Gastrocnemius medialis (tissue), 4 donors: ENCODE data around the gene ABCB6. TPM values are rescaled to one million over a fixed set of nuclear protein-coding genes. Genes with fewer than 3 reads are reported as not detected.
A peak's percentile ranks its signal among the peaks of the same experiment; 100 is the strongest.

ENCODE experiments used
- ATAC-seq, 2 donors: fragments of 150-250 bp; one replicate each; pipeline ENCODE4 v1.9.1; 2016
- DNase-seq, 2 donors: peaks; one replicate each; pipeline ENCODE4 v3.0.0-alpha.2; 2019
- H3K27ac ChIP-seq, 4 donors: fragments of 200-600 bp; sonication (generic); 1 replicate in 1 of 4; 2 replicates in 3 of 4; pipeline ENCODE4 v1.5.1; 2016 to 2018; ENCODE audit warnings: mild to moderate bottlenecking in 2 of 4, moderate library complexity in 1 of 4
- H3K27me3 ChIP-seq, 3 donors: fragments of 200-600 bp; sonication (generic) in 2 of 3; 1 replicate in 1 of 3; 2 replicates in 2 of 3; pipeline versions ENCODE4 v1.5.1 to v1.6.0; 2016 to 2019; ENCODE audit warnings: mild to moderate bottlenecking in 1 of 3, moderate library complexity in 1 of 3
- H3K36me3 ChIP-seq, 2 donors: fragments of 200-600 bp; sonication (generic) in 1 of 2; one replicate each; pipeline ENCODE4 v1.5.1; 2017 to 2018
- H3K4me1 ChIP-seq, 2 donors: fragments of 200-600 bp; sonication (generic) in 1 of 2; one replicate each; pipeline ENCODE4 v1.5.1; 2016 to 2017; ENCODE audit warnings: mild to moderate bottlenecking in 2 of 2
- H3K4me3 ChIP-seq, 4 donors: fragments of 200-600 bp; sonication (generic) in 3 of 4; 1 replicate in 1 of 4; 2 replicates in 3 of 4; pipeline ENCODE4 v1.5.1; 2016 to 2019; ENCODE audit warnings: mild to moderate bottlenecking in 2 of 4
- H3K9me3 ChIP-seq, 3 donors: fragments of 200-600 bp; sonication (generic) in 2 of 3; 1 replicate in 1 of 3; 2 replicates in 2 of 3; pipeline ENCODE4 v1.5.1; 2016 to 2019
- CTCF ChIP-seq, 5 experiments: fragments of 450-650 bp in 3 of 5; fragments of 200-600 bp in 2 of 5; sonication (generic) in 2 of 5; IDR thresholded peaks in 4 of 5; conservative IDR thresholded peaks in 1 of 5; 1 replicate in 4 of 5; 2 replicates in 1 of 5; pipeline ENCODE4 v1.5.1; 2016 to 2019; ENCODE audit warnings: antibody characterized with exemption in 5 of 5, mild to moderate bottlenecking in 3 of 5, moderate library complexity in 3 of 5
- POLR2A ChIP-seq, 2 donors: fragments of 450-650 bp; IDR thresholded peaks; one replicate each; pipeline ENCODE4 v1.6.1; 2017; ENCODE audit warnings: antibody characterized with exemption in 2 of 2, mild to moderate bottlenecking in 2 of 2, moderate library complexity in 2 of 2
- in situ Hi-C, 4 donors: fragments of 200-750 bp; cut with MboI; loops; one replicate each; pipeline versions ENCODE4 v1.15.0 to v1.8.0; 2017; ENCODE audit warnings: low sequenced_read_pairs in 4 of 4
- intact Hi-C: fragments of 100-400 bp; cut with DNase I; formaldehyde crosslinking; loops from one replicate; pipeline ENCODE4 v1.15.1; 2023; ENCODE audit warnings: low total_unique reads
- total RNA-seq, 4 donors: library from RNA; depleted of rRNA; stranded (reverse); fragments of >200 nt; gene quantifications; one replicate each; pipeline versions ENCODE4 v1.1.0 to v1.2.3, GENCODE V29; 2016

The ABCB6 gene
- total RNA-seq, 4 donors from 2014 or later, result 15.0 to 45.8 (median 31.8) TPM

GRCh38 chr2:219221957-219222518 lies 3.3 kb upstream of the ABCB6 start:
- Histone ChIP-seq H3K27me3 (no peaks in the 10 kb centered on the region), H3K36me3 (peaks cover 9 to 71% of the 10 kb centered on the region in 2 donors), H3K4me1 (peaks cover 18 to 29% of the 10 kb centered on the region in 2 donors), H3K4me3 (no peak overlapping the region), H3K9me3 (no peaks in the 10 kb centered on the region), H3K27ac (no peak overlapping the region)
- TF ChIP-seq POLR2A (IDR thresholded peaks at IDR 0.05) (no peak), CTCF (IDR thresholded peaks at IDR 0.05 in 4 of 5, conservative IDR thresholded peaks at IDR 0.05 in 1 of 5) (no peak)
- DNase-seq (no peak), ATAC-seq (no peak)
- in situ Hi-C loops (no loop called here), intact Hi-C loops (no loop called here)

GRCh38 chr2:219220652-219221402 lies 2.1 kb upstream of the ABCB6 start:
- Histone ChIP-seq H3K36me3 (peaks cover 9 to 71% of the 10 kb centered on the region in 2 donors), H3K4me1 (peaks cover 19 to 29% of the 10 kb centered on the region in 2 donors), H3K9me3 (no peaks in the 10 kb centered on the region), H3K27ac (peak overlapping the region in 2 of 4 donors; percentile 6 to 95), H3K4me3 (no peak overlapping the region), H3K27me3 (no peaks in the 10 kb centered on the region)
- TF ChIP-seq CTCF (IDR thresholded peaks at IDR 0.05 in 4 of 5, conservative IDR thresholded peaks at IDR 0.05 in 1 of 5) (no peak), POLR2A (IDR thresholded peaks at IDR 0.05) (no peak)
- intact Hi-C loops (no loop called here), in situ Hi-C loops (no loop called here)
- no peak for DNase-seq
- ATAC-seq, result no peak

DNA sequence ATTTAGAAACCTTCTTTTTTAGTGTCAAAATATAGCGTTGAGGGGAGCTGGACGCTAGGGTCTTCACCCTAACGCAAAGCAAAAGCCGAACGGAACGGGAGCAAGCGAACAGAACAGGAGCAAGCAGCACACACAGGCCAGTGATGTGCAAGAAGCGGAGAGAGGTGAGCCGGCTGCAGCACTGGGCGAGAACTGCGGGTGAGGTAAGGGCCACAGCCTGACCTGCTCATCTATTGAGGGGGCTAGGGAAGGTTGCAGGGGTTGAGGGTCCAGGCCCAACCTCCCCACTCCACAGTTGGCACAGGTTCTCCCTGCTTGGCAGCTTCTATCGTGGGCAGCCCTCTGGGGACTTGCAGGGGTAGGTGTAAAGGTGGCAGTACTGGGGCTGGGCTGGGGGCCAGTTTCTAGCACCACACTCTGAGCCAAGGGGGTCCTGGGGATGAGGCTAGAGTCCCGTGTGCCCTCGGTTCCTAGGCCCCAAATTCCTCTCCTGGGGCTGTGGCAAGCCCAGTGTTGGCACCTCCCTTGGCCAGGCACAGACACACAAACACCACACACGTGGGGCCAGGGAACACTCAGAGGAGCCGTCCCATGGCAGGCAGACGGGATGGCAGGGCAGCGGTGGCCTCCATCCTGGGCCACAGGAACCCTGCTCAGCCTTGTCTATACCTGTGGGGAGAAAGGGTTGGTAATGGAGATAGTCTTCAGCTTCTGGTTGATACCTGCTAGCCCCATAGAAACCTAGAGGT lies 1.2 kb upstream of the ABCB6 start:
- Histone ChIP-seq H3K27me3 (no peaks in the 10 kb centered on the region), H3K9me3 (no peaks in the 10 kb centered on the region), H3K36me3 (peaks cover 9 to 69% of the 10 kb centered on the region in 2 donors), H3K4me3 (peak overlapping the region in 1 of 4 donors; percentile 74), H3K27ac (peak overlapping the region; percentile 87 to 99 (median 94)), H3K4me1 (peaks cover 19 to 29% of the 10 kb centered on the region in 2 donors)
- ATAC-seq (no peak), DNase-seq (no peak)
- in situ Hi-C loops, result no loop called here
- intact Hi-C loops, result loop anchor here (1.0 kb wide), 1 partner anchor 9 kb away; the partner anchor contains the start of genes ANKZF1 and ATG9A
- TF ChIP-seq CTCF (IDR thresholded peaks at IDR 0.05 in 4 of 5, conservative IDR thresholded peaks at IDR 0.05 in 1 of 5) (no peak), POLR2A (IDR thresholded peaks at IDR 0.05) (no peak)

GRCh38 chr2:219218217-219218731 lies 484 bp downstream of the ABCB6 start:
- Histone ChIP-seq H3K4me1 (peaks cover 19 to 29% of the 10 kb centered on the region in 2 donors), H3K4me3 (peak overlapping the region; percentile 55 to 74 (median 64)), H3K9me3 (no peaks in the 10 kb centered on the region), H3K27me3 (no peaks in the 10 kb centered on the region), H3K36me3 (peaks cover 0 to 69% of the 10 kb centered on the region in 2 donors), H3K27ac (peak overlapping the region; percentile 87 to 99 (median 94))
- TF ChIP-seq CTCF (IDR thresholded peaks at IDR 0.05 in 4 of 5, conservative IDR thresholded peaks at IDR 0.05 in 1 of 5) (no peak), POLR2A (IDR thresholded peaks at IDR 0.05) (peak in 1 of 2 donors; percentile 55)
- intact Hi-C loops (loop anchor here (1.0 kb wide), 1 partner anchor 40 kb away; the partner anchor contains the start of gene RETREG2), in situ Hi-C loops (no loop called here)
- ATAC-seq (peak; percentile 71 to 72), DNase-seq (peak; percentile 66 to 86)
